ENCODE measurements around the gene RGS8. TPM values are rescaled to one million over a fixed set of nuclear protein-coding genes. Genes with fewer than 3 reads are reported as not detected.

Gene RGS8
- total RNA-seq, 4 donors from 2014 or later = 0.06 to 0.84 (median 0.12) TPM; not detected in 1

GRCh38 chr1:182642461-182642860, 41.9 kb downstream of the RGS8 start:
- TF ChIP-seq, protein P1, sequence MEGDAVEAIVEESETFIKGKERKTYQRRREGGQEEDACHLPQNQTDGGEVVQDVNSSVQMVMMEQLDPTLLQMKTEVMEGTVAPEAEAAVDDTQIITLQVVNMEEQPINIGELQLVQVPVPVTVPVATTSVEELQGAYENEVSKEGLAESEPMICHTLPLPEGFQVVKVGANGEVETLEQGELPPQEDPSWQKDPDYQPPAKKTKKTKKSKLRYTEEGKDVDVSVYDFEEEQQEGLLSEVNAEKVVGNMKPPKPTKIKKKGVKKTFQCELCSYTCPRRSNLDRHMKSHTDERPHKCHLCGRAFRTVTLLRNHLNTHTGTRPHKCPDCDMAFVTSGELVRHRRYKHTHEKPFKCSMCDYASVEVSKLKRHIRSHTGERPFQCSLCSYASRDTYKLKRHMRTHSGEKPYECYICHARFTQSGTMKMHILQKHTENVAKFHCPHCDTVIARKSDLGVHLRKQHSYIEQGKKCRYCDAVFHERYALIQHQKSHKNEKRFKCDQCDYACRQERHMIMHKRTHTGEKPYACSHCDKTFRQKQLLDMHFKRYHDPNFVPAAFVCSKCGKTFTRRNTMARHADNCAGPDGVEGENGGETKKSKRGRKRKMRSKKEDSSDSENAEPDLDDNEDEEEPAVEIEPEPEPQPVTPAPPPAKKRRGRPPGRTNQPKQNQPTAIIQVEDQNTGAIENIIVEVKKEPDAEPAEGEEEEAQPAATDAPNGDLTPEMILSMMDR (IDR thresholded peaks at IDR 0.05) = no peak
- ATAC-seq (ENCODE audit: low FRiP score) (no peak), DNase-seq (ENCODE audit: low spot score) (no peak)

- DNase-seq (ENCODE audit: low spot score) (no peak), ATAC-seq (ENCODE audit: low FRiP score) (no peak)
- TF ChIP-seq, protein P1 (IDR thresholded peaks at IDR 0.05) = no peak
These were observed 42.8 kb downstream of the RGS8 start for GRCh38 chr1:182641561-182641960.

DNA sequence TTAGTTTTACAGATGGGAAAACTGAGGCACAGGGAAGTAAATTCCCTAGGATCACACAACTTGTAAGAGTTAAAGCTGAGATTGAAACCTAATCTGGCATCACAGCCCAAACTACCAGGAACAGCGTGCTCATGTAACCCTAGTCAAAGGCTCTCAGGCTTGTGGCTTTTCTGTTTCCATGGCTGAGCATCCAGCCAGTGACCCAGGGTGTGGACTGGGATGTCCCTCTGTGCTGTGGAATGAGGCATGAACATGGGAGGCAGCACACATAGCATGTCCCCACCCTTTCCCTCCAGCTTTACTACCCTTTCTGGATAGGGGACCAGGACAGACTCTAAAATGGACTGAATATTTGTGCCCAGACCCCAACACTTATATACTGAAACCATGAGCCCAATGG, 45.1 kb downstream of the RGS8 start:
- no peak for ATAC-seq (ENCODE audit: low FRiP score)
- DNase-seq (ENCODE audit: low spot score) = no peak
- TF ChIP-seq, protein P1 (IDR thresholded peaks at IDR 0.05) = no peak

GRCh38 chr1:182637769-182638168, 46.6 kb downstream of the RGS8 start:
- TF ChIP-seq, protein P1 (IDR thresholded peaks at IDR 0.05) = no peak
- no peak for DNase-seq (ENCODE audit: low spot score)
- ATAC-seq (ENCODE audit: low FRiP score) = no peak

DNA sequence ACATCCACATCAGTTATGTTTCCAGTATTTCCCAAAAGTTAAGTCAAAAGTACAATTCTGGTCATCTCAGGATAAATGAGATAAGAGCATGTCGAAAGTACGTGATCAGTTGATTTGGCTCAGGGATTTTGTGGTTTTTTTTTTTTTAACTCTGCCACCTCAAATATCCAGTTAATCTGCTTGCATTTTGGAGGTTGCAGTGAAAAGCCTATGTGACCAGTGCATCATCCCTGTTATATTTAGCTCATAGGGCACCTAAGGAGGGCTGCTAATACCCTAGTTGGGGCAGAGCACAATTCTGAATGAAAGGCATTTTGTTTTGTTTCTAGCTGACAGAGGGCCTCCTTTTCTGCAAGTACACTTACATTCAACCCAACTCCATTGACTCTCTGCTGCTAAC, 48.5 kb downstream of the RGS8 start:
- TF ChIP-seq, protein P1 (IDR thresholded peaks at IDR 0.05) = no peak
- DNase-seq (ENCODE audit: low spot score) (no peak), ATAC-seq (ENCODE audit: low FRiP score) (no peak)

Other genes with a start within 250 kb of the RGS8 start
- gene RGSL1, start 234.4 kb downstream of the RGS8 start, total RNA-seq = 1 to 10 TPM in 1 of 4 donors, not detected in 3; 1.7 TPM
- gene RNASEL, start 95.3 kb downstream of the RGS8 start, total RNA-seq = 10 to 100 TPM in 2 of 4 donors, 1 to 10 TPM in 2; 4.8 to 12.6 (median 9.4) TPM
- 10 to 100 TPM in 2 of 4 donors, 1 to 10 TPM in 2; 4.1 to 38.9 (median 12.1) TPM for gene RGS16, start 80.2 kb downstream of the RGS8 start, total RNA-seq
- gene NPL, start 105.2 kb upstream of the RGS8 start, total RNA-seq = 10 to 100 TPM; 18.5 to 39.9 (median 26.0) TPM
- 100 to 1,000 TPM in 1 of 4 donors, 10 to 100 TPM in 3; 79.7 to 135 (median 88.8) TPM for gene DHX9, start 154.8 kb upstream of the RGS8 start, total RNA-seq